ENCODE measurements around the gene TDRD15.
"Not testable (repeated sequence)": the region's sequence is repeated elsewhere in the genome, so short reads cannot be mapped to it uniquely, and the experiment has no call there.

The TDRD15 gene

DNA sequence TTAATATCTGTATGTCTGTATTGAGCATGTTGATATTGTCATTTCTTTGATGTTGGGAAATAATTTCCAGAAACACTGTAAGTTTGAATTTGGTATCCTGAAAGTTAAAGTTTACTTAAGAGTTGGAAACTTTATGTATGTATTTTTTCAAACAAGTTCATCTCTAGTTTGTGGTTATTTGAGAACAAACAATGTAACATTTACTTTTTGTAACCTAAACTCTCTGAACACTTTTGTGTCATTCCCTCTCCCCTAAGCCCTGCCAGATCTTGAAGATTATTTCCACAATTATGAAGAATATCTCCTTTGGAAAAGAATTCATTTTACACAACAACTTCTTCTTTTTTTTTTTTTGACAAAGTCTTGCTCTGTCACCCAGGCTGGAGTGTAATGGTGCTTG is 24.9 kb downstream of the TDRD15 start:
- no peaks in the 10 kb centered on the region for H3K36me3 ChIP-seq (ENCODE audit: insufficient read depth, low read length)
- no peak overlapping the region for H3K4me3 ChIP-seq (ENCODE audit: low read depth in 1 of 2, low read length in 2 of 2)
- H3K9ac ChIP-seq (ENCODE audit: low read length), result no peak overlapping the region
- H3K27me3 ChIP-seq (ENCODE audit: control insufficient read depth in 1 of 2, insufficient read depth in 2 of 2, low read length in 2 of 2), result no peaks in the 10 kb centered on the region
- no peak overlapping the region for H3K27ac ChIP-seq (ENCODE audit: low read depth, low read length)
- no peaks in the 10 kb centered on the region for H3K9me3 ChIP-seq (ENCODE audit: low read length)
- H3K4me1 ChIP-seq (ENCODE audit: insufficient read depth, low read length), result no peaks in the 10 kb centered on the region

DNA sequence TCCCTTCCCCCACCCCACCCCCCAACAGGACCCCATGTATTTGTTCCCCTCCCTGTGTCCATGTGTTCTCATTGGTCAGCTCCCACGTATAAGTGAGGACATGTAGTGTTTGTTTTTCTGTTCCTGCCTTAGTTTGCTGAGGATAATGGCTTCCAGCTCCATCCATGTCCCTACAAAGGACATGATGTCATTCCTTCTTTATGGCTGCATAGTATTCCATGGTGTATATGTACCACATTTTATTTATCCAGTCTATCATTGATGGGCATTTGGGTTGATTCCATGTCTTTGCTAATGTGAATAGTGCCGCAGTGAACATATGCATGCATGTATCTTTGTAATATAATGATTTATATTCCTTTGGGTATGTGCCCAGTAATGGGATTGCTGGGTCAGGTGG is 27.5 kb downstream of the TDRD15 start:
- not testable (repeated sequence) for H3K4me3 ChIP-seq (ENCODE audit: low read depth in 1 of 2, low read length in 2 of 2); H3K9ac ChIP-seq (ENCODE audit: low read length); H3K4me1 ChIP-seq (ENCODE audit: insufficient read depth, low read length); H3K9me3 ChIP-seq (ENCODE audit: low read length); H3K36me3 ChIP-seq (ENCODE audit: insufficient read depth, low read length); H3K27ac ChIP-seq (ENCODE audit: low read depth, low read length); H3K27me3 ChIP-seq (ENCODE audit: control insufficient read depth in 1 of 2, insufficient read depth in 2 of 2, low read length in 2 of 2)

DNA sequence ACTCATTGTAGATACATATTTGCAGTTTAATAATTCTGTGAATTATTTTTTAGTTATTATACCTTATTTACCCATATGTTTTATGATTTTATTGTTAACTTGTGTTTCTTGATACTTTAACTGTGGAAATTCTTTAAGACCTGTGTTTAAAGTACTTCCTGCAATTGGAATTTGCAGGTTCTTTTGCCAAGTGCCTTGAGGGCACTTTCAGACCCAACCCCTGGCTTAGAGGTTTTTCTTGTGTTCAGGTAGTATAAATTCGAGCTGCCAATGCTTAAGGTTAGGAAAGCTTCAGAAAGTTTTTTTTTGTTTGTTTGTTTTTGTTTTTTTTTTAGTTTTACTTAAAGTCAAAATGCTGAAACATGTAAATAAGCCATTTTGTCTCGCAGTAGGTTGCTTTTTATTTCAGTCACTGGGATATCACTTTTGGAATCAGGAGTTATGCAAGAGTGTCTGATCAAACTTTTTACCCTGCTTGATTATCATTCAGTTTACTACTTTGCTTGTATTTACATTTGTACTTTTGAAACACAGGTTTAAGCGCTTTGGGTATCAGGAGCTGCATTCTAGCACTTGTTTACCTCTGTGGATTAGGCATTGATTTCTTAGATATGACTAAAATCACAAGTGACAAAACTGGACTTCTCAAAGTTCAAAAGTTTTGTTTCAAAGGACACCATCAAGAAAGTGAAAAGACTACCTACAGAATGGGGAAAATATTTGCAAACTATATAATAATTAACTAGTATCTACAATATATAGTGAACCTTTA is 31.8 kb downstream of the TDRD15 start:
- Histone ChIP-seq H3K4me3 (ENCODE audit: low read depth in 1 of 2, low read length in 2 of 2) (no peak overlapping the region), H3K27me3 (ENCODE audit: control insufficient read depth in 1 of 2, insufficient read depth in 2 of 2, low read length in 2 of 2) (no peaks in the 10 kb centered on the region), H3K9me3 (ENCODE audit: low read length) (no peaks in the 10 kb centered on the region), H3K27ac (ENCODE audit: low read depth, low read length) (no peak overlapping the region), H3K9ac (ENCODE audit: low read length) (no peak overlapping the region), H3K4me1 (ENCODE audit: insufficient read depth, low read length) (no peaks in the 10 kb centered on the region), H3K36me3 (ENCODE audit: insufficient read depth, low read length) (no peaks in the 10 kb centered on the region)

- Histone ChIP-seq H3K4me3 (ENCODE audit: low read depth in 1 of 2, low read length in 2 of 2) (no peak overlapping the region), H3K36me3 (ENCODE audit: insufficient read depth, low read length) (no peaks in the 10 kb centered on the region), H3K27ac (ENCODE audit: low read depth, low read length) (no peak overlapping the region), H3K27me3 (ENCODE audit: control insufficient read depth in 1 of 2, insufficient read depth in 2 of 2, low read length in 2 of 2) (no peaks in the 10 kb centered on the region), H3K9ac (ENCODE audit: low read length) (no peak overlapping the region), H3K9me3 (ENCODE audit: low read length) (no peaks in the 10 kb centered on the region), H3K4me1 (ENCODE audit: insufficient read depth, low read length) (no peaks in the 10 kb centered on the region)
Observed at GRCh38 chr2:21161122-21161521, 37.4 kb downstream of the TDRD15 start.

DNA sequence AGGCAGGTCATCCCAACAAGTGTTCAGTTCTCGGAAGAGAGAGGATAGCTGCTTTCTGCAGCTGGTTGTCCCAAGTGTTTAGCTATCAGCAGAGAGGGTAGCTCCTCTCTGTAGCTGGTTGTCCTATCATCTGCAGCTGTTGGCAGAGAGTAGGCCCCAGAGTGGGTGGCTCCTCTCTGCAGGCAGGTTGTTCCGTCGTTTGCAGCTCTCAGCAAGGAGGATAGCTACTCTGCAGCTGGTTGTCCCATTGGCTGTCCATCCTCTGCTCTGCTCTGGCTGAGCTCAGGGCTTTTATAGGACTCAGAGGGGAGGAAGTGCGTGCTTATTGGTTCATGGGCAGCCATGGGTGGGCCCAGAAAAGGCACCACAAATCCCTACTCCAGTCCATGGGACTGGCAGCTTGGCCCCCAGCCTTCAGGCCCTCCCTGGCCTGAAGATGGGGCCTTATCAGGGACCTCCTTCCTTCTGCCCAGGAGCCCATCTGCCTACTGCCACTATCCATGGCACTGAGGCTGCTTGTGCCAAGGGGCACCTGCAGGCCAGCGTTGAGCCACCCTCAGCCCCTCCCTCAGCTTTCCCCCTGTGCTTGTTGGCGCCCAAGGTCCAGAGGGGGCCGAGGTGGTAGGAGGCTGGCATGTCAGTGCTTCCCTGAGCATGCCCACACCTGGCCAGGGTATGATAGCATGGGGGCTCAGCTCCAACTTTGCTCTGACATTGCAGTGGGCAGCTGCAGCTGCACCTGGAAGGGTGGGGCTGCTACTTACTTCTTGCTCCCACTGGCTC is 38.3 kb downstream of the TDRD15 start:
- H3K4me1 ChIP-seq (ENCODE audit: insufficient read depth, low read length), result no peaks in the 10 kb centered on the region
- no peaks in the 10 kb centered on the region for H3K27me3 ChIP-seq (ENCODE audit: control insufficient read depth in 1 of 2, insufficient read depth in 2 of 2, low read length in 2 of 2)
- no peak overlapping the region for H3K9ac ChIP-seq (ENCODE audit: low read length)
- H3K36me3 ChIP-seq (ENCODE audit: insufficient read depth, low read length), result no peaks in the 10 kb centered on the region
- no peak overlapping the region for H3K27ac ChIP-seq (ENCODE audit: low read depth, low read length)
- no peak overlapping the region for H3K4me3 ChIP-seq (ENCODE audit: low read depth in 1 of 2, low read length in 2 of 2)
- no peaks in the 10 kb centered on the region for H3K9me3 ChIP-seq (ENCODE audit: low read length)

DNA sequence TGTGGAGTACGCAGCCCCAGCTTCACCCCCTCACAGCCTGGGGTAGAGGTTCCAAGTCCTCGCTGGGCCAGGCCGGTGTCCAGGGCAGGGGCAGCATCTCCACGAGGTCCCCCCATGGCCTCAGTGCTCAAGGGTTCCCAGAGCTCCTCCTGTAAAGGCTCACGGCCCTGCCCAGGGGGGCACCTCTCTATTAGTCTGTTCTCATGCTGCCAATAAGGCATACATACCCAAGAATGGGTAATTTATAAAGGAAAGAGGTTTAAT is 38.8 kb downstream of the TDRD15 start:
- no peaks in the 10 kb centered on the region for H3K4me1 ChIP-seq (ENCODE audit: insufficient read depth, low read length)
- H3K36me3 ChIP-seq (ENCODE audit: insufficient read depth, low read length), result no peaks in the 10 kb centered on the region
- H3K9ac ChIP-seq (ENCODE audit: low read length), result no peak overlapping the region
- no peaks in the 10 kb centered on the region for H3K9me3 ChIP-seq (ENCODE audit: low read length)
- H3K27me3 ChIP-seq (ENCODE audit: control insufficient read depth in 1 of 2, insufficient read depth in 2 of 2, low read length in 2 of 2), result no peaks in the 10 kb centered on the region
- no peak overlapping the region for H3K4me3 ChIP-seq (ENCODE audit: low read depth in 1 of 2, low read length in 2 of 2)
- H3K27ac ChIP-seq (ENCODE audit: low read depth, low read length), result no peak overlapping the region

DNA sequence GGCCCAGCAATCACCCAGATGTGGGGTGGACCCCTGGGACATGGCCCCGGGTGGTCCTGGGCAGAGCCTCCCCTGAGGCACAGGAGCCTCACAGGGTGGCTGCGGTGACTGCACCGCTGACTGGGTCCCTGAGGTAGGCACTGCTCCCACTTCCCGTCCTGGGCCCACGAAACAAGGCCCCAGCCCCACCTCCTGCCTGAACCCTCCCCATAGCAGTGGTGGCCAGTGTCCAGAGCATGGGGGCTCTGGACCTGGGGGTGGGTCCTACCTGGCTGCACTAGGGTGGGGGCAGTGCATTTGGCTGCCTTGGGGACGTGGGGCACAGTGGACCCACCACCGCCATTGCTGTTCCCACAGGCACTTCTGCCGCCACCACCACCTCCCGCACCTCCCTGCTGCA is 39.4 kb downstream of the TDRD15 start:
- Histone ChIP-seq H3K9ac (ENCODE audit: low read length) (no peak overlapping the region), H3K27ac (ENCODE audit: low read depth, low read length) (no peak overlapping the region), H3K4me3 (ENCODE audit: low read depth in 1 of 2, low read length in 2 of 2) (no peak overlapping the region), H3K9me3 (ENCODE audit: low read length) (no peaks in the 10 kb centered on the region), H3K27me3 (ENCODE audit: control insufficient read depth in 1 of 2, insufficient read depth in 2 of 2, low read length in 2 of 2) (no peaks in the 10 kb centered on the region), H3K4me1 (ENCODE audit: insufficient read depth, low read length) (no peaks in the 10 kb centered on the region), H3K36me3 (ENCODE audit: insufficient read depth, low read length) (no peaks in the 10 kb centered on the region)

GRCh38 chr2:21165350-21165749 is 41.6 kb downstream of the TDRD15 start:
- Histone ChIP-seq H3K4me1 (ENCODE audit: insufficient read depth, low read length) (no peaks in the 10 kb centered on the region), H3K36me3 (ENCODE audit: insufficient read depth, low read length) (no peaks in the 10 kb centered on the region), H3K9me3 (ENCODE audit: low read length) (no peaks in the 10 kb centered on the region), H3K27me3 (ENCODE audit: control insufficient read depth in 1 of 2, insufficient read depth in 2 of 2, low read length in 2 of 2) (no peaks in the 10 kb centered on the region), H3K27ac (ENCODE audit: low read depth, low read length) (no peak overlapping the region), H3K9ac (ENCODE audit: low read length) (no peak overlapping the region), H3K4me3 (ENCODE audit: low read depth in 1 of 2, low read length in 2 of 2) (no peak overlapping the region)

GRCh38 chr2:21175895-21176646 is 52.3 kb downstream of the TDRD15 start:
- Histone ChIP-seq H3K4me1 (ENCODE audit: insufficient read depth, low read length) (peaks cover 7% of the 10 kb centered on the region), H3K27me3 (ENCODE audit: control insufficient read depth in 1 of 2, insufficient read depth in 2 of 2, low read length in 2 of 2) (no peaks in the 10 kb centered on the region), H3K27ac (ENCODE audit: low read depth, low read length) (no peak overlapping the region), H3K9ac (ENCODE audit: low read length) (no peak overlapping the region), H3K36me3 (ENCODE audit: insufficient read depth, low read length) (no peaks in the 10 kb centered on the region), H3K9me3 (ENCODE audit: low read length) (no peaks in the 10 kb centered on the region), H3K4me3 (ENCODE audit: low read depth in 1 of 2, low read length in 2 of 2) (no peak overlapping the region)

GRCh38 chr2:21181957-21182356 is 58.2 kb downstream of the TDRD15 start:
- no peak overlapping the region for H3K27ac ChIP-seq (ENCODE audit: low read depth, low read length)
- H3K9me3 ChIP-seq (ENCODE audit: low read length), result no peaks in the 10 kb centered on the region
- H3K4me3 ChIP-seq (ENCODE audit: low read depth in 1 of 2, low read length in 2 of 2), result no peak overlapping the region
- no peak overlapping the region for H3K9ac ChIP-seq (ENCODE audit: low read length)
- no peaks in the 10 kb centered on the region for H3K36me3 ChIP-seq (ENCODE audit: insufficient read depth, low read length)
- H3K27me3 ChIP-seq (ENCODE audit: control insufficient read depth in 1 of 2, insufficient read depth in 2 of 2, low read length in 2 of 2), result no peaks in the 10 kb centered on the region
- H3K4me1 ChIP-seq (ENCODE audit: insufficient read depth, low read length), result no peaks in the 10 kb centered on the region

DNA sequence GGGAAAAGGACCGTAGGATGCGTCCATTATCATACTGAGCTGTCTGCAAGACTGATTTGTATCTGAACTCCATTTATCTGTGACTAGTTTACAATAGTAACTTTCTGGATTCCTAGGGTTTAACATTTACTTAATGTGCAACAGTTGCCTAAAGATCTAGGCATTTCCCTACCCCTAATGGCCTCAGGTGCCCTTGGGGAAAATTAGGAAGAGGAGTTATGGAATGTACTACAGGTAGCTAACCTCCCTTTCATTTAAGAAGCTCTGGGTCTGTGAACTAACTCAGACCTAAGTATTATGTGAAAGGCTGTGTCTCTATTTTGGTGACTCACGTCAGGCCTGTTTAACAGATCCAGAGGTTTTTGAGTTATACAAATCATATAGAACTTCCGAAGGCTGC is 59.5 kb downstream of the TDRD15 start:
- no peaks in the 10 kb centered on the region for H3K4me1 ChIP-seq (ENCODE audit: insufficient read depth, low read length)
- H3K27ac ChIP-seq (ENCODE audit: low read depth, low read length), result no peak overlapping the region
- no peak overlapping the region for H3K9ac ChIP-seq (ENCODE audit: low read length)
- no peaks in the 10 kb centered on the region for H3K27me3 ChIP-seq (ENCODE audit: control insufficient read depth in 1 of 2, insufficient read depth in 2 of 2, low read length in 2 of 2)
- no peaks in the 10 kb centered on the region for H3K36me3 ChIP-seq (ENCODE audit: insufficient read depth, low read length)
- H3K9me3 ChIP-seq (ENCODE audit: low read length), result no peaks in the 10 kb centered on the region
- no peak overlapping the region for H3K4me3 ChIP-seq (ENCODE audit: low read depth in 1 of 2, low read length in 2 of 2)

All from muscle layer of colon (tissue), 2 donors.